BLaER1 (cell line): ENCODE measurements around the gene PLA2G6.

Experiments
- H3K27ac ChIP-seq: shearing (Covaris generic); formaldehyde crosslinking; 2 replicates; pipeline ENCODE4 v1.8.1; 2022
- H3K27me3 ChIP-seq: shearing (Covaris generic); formaldehyde crosslinking; 2 replicates; pipeline ENCODE4 v1.8.1; 2022
- H3K36me3 ChIP-seq: shearing (Covaris generic); formaldehyde crosslinking; 2 replicates; pipeline ENCODE4 v1.8.1; 2022
- H3K4me1 ChIP-seq: shearing (Covaris generic); formaldehyde crosslinking; 2 replicates; pipeline ENCODE4 v1.8.1; 2022
- H3K4me2 ChIP-seq: shearing (Covaris generic); formaldehyde crosslinking; 2 replicates; pipeline ENCODE4 v1.8.1; 2022
- H3K4me3 ChIP-seq: shearing (Covaris generic); formaldehyde crosslinking; 2 replicates; pipeline ENCODE4 v1.8.1; 2022
- H3K9ac ChIP-seq: shearing (Covaris generic); formaldehyde crosslinking; 2 replicates; pipeline ENCODE4 v1.8.1; 2022
- H3K9me3 ChIP-seq: shearing (Covaris generic); formaldehyde crosslinking; 2 replicates; pipeline ENCODE4 v1.8.1; 2022
- H4K20me1 ChIP-seq: shearing (Covaris generic); formaldehyde crosslinking; 2 replicates; pipeline ENCODE4 v1.8.1; 2022
- Cebpa-rat ChIP-seq: shearing (Covaris generic); IDR thresholded peaks from 2 replicates; pipeline ENCODE4 v1.8.1; 2022

The PLA2G6 gene

DNA sequence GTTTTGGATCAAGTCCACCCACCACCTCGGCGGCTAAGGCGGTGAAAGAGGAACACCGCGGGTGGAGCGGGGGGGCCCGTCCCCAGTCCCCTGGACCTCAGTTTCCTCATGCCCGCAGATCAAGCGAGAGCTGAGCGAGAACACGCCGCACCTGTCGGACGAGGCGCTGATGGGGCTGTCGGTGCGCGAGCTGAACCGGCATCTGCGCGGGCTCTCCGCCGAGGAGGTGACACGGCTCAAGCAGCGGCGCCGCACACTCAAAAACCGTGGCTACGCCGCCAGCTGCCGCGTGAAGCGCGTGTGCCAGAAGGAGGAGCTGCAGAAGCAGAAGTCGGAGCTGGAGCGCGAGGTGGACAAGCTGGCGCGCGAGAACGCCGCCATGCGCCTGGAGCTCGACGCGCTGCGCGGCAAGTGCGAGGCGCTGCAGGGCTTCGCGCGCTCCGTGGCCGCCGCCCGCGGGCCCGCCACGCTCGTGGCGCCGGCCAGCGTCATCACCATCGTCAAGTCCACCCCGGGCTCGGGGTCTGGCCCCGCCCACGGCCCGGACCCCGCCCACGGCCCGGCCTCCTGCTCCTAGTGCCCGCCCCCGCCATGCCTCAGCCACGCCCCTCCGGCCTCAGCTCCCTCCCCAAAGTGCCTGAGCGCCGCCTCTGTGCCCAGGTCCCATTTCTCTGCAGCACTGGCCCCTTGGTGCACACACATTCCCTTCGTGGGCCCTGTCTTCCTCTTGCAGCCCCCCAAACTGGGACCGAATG lies 32.8 kb upstream of the PLA2G6 start:
- Histone ChIP-seq H3K27me3 (no peaks in the 10 kb centered on the region), H3K27ac (no peak overlapping the region), H3K9ac (peak overlapping the region; percentile 3; the same call in 1 of the 2 replicates), H3K36me3 (0 out of 2 replicates have a peak, but pooled peaks cover 7% of the 10 kb centered on the region), H4K20me1 (no peaks in the 10 kb centered on the region), H3K4me2 (peak overlapping the region; percentile 64), H3K4me1 (peaks cover 37% of the 10 kb centered on the region), H3K4me3 (peak overlapping the region; percentile 58), H3K9me3 (no peaks in the 10 kb centered on the region)
- TF ChIP-seq Cebpa-rat, result no peak

DNA sequence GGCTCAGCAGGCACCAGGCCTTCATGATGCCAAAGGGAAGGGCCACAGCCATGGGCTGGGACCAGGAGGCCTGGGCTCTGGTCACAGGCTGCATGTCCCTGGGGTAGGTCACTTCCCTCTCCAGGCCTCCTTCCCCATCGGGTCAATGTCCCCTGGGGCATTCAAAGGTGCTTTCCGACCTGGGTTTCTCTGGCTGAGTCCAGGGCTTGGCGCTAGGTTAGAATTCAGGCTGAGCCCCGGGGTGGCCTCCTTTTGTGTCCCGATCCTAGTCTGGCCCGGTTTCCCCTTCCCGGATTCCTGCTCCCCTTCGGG lies 32.3 kb upstream of the PLA2G6 start:
- H4K20me1 ChIP-seq, result no peaks in the 10 kb centered on the region
- no peaks in the 10 kb centered on the region for H3K27me3 ChIP-seq
- peak overlapping the region; percentile 58 for H3K4me3 ChIP-seq
- H3K4me1 ChIP-seq, result peaks cover 32% of the 10 kb centered on the region
- no peak overlapping the region for H3K9ac ChIP-seq
- TF ChIP-seq Cebpa-rat, result no peak
- no peak overlapping the region for H3K27ac ChIP-seq
- H3K9me3 ChIP-seq, result no peaks in the 10 kb centered on the region
- peak overlapping the region; percentile 64 for H3K4me2 ChIP-seq
- 0 out of 2 replicates have a peak, but pooled peaks cover 6% of the 10 kb centered on the region for H3K36me3 ChIP-seq

DNA sequence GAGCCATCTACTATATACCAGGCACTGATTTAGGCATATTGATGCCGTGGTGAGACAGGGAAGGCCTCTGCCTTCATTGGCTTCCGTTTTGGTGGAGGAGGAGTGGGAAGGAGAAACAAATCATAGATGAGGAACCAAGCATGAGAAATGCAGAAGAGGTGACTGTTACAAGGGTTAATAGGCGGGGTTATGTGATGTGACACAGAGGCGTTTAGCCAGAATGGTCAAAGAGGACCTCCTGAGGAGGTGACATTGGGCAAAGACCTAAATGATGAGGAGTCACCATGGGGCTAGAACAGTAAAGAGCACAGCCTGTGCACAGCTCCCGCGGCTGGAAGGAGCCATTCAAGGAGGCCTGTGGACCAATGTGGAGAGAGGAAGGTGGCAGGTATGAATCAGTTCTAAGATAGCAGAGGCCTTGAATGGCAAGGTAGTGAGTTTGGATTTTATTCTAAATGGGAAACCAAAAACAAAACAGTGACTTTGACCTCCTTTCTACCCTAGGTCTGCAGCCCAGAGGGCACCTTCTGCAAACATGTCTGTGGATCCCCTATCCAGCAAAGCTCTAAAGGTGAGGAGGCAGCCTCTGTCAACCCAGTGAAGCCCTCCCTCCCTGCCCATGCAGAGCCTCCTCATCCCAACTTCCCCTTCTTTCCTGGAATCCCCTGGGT lies 31.8 kb upstream of the PLA2G6 start:
- Histone ChIP-seq H3K27me3 (no peaks in the 10 kb centered on the region), H3K36me3 (0 out of 2 replicates have a peak, but pooled peaks cover 1% of the 10 kb centered on the region), H3K4me2 (peak overlapping the region; percentile 64), H3K9me3 (no peaks in the 10 kb centered on the region), H3K4me3 (no peak overlapping the region), H3K27ac (no peak overlapping the region), H3K9ac (no peak overlapping the region), H4K20me1 (no peaks in the 10 kb centered on the region), H3K4me1 (peaks cover 27% of the 10 kb centered on the region)
- no peak for TF ChIP-seq Cebpa-rat

DNA sequence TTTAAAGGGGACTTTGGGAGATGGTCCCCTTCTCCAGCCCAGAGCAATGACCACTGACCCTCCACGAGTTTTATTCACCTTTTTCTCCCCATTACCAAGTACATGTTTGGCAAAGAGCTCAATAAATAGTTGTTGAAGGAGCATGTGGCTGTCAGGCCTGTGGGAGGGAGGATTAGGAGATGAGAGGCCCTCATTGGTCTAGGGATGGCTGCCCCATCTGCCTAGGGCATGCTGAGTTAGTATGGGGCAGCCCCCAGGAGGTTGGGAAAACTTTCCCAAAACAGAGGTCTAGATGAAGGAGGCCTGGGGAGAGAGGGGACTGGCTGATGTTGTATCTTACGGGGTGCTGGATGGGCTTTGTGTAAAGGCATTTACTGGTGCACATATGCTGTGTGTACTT lies 30.8 kb upstream of the PLA2G6 start:
- Histone ChIP-seq H3K36me3 (no peaks in the 10 kb centered on the region), H3K4me3 (no peak overlapping the region), H3K27me3 (no peaks in the 10 kb centered on the region), H3K9me3 (no peaks in the 10 kb centered on the region), H3K9ac (no peak overlapping the region), H3K27ac (no peak overlapping the region), H3K4me2 (no peak overlapping the region), H4K20me1 (no peaks in the 10 kb centered on the region), H3K4me1 (peaks cover 26% of the 10 kb centered on the region)
- TF ChIP-seq Cebpa-rat, result no peak

DNA sequence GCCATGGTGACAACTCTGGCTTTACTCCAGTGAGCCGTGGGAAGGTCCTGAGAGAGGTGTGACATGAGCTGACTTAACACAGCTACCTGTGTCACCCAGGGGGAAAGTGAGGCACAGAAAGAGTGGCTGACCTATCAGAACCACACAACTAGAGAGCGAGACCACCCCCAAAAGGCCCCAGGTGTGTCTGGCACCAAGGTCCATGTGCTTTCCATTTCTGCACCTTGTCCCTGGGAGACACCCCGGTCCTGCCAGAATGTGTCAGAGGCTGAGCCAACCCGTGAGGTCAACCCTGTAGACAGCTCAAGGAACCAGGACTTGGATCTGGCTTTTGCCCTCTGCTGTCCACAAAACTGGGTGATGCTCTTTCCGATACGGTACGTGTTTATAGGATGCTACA lies 29.9 kb upstream of the PLA2G6 start:
- Histone ChIP-seq H4K20me1 (peaks cover 3% of the 10 kb centered on the region; the same call in 1 of the 2 replicates), H3K4me2 (no peak overlapping the region), H3K4me3 (no peak overlapping the region), H3K36me3 (no peaks in the 10 kb centered on the region), H3K9ac (no peak overlapping the region), H3K9me3 (no peaks in the 10 kb centered on the region), H3K27ac (no peak overlapping the region), H3K4me1 (peaks cover 26% of the 10 kb centered on the region), H3K27me3 (no peaks in the 10 kb centered on the region)
- no peak for TF ChIP-seq Cebpa-rat

DNA sequence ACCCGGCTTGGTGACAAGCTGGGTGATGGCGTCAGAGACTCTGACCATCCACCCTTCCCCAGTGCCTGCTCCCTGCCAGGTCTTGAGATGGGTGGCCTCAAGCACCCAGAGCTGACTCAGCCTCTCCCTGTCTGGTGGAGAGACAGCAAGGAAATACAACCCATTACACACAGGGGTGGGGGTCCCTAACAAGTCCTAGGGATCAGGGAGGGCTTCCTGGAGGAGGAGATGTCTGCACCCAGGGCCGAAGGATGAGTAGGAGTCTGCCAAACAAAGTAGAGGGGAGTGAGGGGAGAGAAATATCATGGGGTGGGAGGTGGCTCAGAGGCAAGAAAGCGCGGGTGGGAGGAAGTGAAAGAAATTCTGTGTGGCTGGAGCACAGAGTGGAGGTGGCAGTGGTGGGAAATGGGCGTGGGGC lies 26.9 kb upstream of the PLA2G6 start:
- Histone ChIP-seq H3K36me3 (no peaks in the 10 kb centered on the region), H3K27me3 (no peaks in the 10 kb centered on the region), H3K4me1 (peaks cover 41% of the 10 kb centered on the region), H3K27ac (no peak overlapping the region), H4K20me1 (peaks cover 33% of the 10 kb centered on the region), H3K4me2 (no peak overlapping the region), H3K4me3 (no peak overlapping the region), H3K9ac (no peak overlapping the region), H3K9me3 (no peaks in the 10 kb centered on the region)
- TF ChIP-seq Cebpa-rat, result no peak

DNA sequence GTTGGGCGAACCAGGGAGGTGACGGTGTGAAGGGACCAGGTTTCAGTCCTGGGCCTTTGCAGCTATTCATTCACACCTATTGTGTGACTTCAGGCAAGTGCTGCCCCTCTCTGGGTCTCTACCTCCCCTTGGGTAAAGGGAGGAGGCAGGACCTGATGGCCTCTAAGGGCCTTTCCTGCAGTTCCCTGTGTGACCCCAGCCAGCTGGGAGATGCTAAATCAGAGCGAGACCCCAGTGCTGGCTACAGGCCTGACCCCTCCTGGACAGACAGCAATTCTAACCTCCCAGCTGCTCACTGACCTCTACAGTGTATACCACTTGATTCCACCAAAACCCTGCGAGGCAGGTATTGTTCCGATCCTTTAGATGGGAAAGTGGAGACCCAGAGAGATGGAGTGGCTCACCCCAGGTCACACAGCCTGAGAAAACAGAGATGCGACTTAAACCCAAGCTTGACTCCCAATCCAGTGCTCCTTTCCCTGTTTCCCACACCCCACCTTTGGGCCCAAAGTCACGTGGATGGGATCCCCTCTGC lies 26.3 kb upstream of the PLA2G6 start:
- no peak overlapping the region for H3K9ac ChIP-seq
- H3K27me3 ChIP-seq, result no peaks in the 10 kb centered on the region
- H3K9me3 ChIP-seq, result no peaks in the 10 kb centered on the region
- no peak overlapping the region for H3K4me3 ChIP-seq
- H3K4me2 ChIP-seq, result no peak overlapping the region
- peaks cover 35% of the 10 kb centered on the region for H4K20me1 ChIP-seq
- no peaks in the 10 kb centered on the region for H3K36me3 ChIP-seq
- H3K27ac ChIP-seq, result no peak overlapping the region
- TF ChIP-seq Cebpa-rat, result no peak
- peaks cover 41% of the 10 kb centered on the region for H3K4me1 ChIP-seq

DNA sequence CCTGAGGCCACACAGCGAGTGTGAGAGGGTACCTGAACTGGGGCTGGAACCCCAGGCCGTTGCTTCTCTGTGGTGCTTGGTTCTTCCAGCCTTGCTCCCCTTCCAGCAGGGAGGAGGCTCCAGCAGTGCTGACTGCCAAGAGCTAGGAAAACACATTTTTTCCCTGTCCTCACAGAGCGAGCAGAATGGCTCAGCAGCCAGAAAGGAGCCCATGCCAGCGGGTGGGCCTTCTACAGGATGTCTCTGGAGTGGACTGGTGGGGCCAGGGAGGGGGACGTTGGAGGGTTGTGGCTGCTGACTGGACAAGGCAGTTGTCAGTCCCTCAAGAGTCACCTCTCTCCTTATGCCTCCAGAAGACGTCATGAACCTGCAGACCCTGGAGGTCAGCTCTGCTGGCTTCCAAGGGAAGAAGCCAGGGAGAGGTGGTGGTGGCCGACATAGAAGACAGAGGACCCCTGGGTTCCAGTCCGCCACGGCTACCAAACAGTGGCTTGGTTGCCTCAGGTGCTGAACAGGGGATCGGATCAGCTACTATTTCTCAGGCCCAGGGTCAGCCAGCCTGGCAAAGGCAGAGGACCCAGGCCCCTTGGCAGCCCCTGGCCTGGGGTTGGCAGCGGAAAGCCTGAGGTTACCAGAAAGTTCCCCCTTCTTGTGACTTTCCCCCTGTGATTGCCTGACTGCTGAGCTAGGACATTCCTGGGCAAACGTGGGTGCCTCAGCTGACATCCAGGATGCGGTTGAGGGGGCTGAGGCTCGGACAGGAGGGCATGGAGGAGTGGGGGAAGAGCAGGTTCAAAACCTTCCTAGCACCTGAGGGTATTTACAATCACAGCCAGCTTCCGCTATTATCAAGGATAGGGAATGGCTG lies 23.9 kb upstream of the PLA2G6 start:
- no peak for TF ChIP-seq Cebpa-rat
- no peak overlapping the region for H3K4me3 ChIP-seq

DNA sequence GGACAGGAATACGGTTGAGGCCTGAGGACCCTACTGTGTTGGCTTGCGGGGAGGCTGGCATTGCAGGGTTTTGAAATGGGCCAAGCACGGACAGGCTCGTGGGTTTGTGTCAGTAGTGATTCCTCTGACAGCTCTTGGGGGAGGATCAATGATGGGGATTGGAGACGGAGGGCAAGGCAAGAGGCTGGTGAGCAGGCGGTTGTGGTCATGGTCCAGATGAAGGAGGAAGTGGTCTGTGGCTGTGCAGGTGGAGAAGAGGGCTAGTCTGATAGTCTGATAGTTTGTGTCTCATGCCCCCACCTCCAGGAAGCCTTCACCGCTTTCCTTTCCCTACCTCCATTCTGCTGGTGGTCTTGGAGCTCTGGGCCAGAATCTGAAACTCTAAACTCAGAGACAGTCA lies 23.2 kb upstream of the PLA2G6 start:
- Histone ChIP-seq H3K27me3 (no peaks in the 10 kb centered on the region), H4K20me1 (peaks cover 35% of the 10 kb centered on the region), H3K9ac (peak overlapping the region; percentile 31; the same call in 1 of the 2 replicates), H3K4me3 (no peak overlapping the region), H3K9me3 (no peaks in the 10 kb centered on the region), H3K4me1 (peaks cover 58% of the 10 kb centered on the region), H3K27ac (0 out of 2 replicates have a peak overlapping the region, but pooled peaks have one; percentile 8), H3K36me3 (no peaks in the 10 kb centered on the region), H3K4me2 (peak overlapping the region; percentile 100)
- TF ChIP-seq Cebpa-rat, result no peak

More for the DNA sequence above, 23.9 kb upstream of the PLA2G6 start:
- Histone ChIP-seq H3K9me3 (no peaks in the 10 kb centered on the region), H3K27ac (no peak overlapping the region), H4K20me1 (peaks cover 35% of the 10 kb centered on the region), H3K4me2 (peak overlapping the region; percentile 100), H3K4me1 (peaks cover 51% of the 10 kb centered on the region), H3K36me3 (no peaks in the 10 kb centered on the region), H3K9ac (no peak overlapping the region), H3K27me3 (no peaks in the 10 kb centered on the region)
